HG03064 (cell line): ENCODE data around the gene OSBPL6.
"Not testable (repeated sequence)": the region's sequence is repeated elsewhere in the genome, so short reads cannot be mapped to it uniquely, and the experiment has no call there.

Experiments
- ATAC-seq: cut with Tn5 transposase; IDR thresholded peaks from one replicate; pipeline ENCODE4 v1.9.1; 2021; ENCODE audit warnings: low read depth; ENCODE audit not compliant: unreplicated experiment

OSBPL6 gene

GRCh38 chr2:178331474-178332432, 137.4 kb downstream of the OSBPL6 start:
- no peak for ATAC-seq

DNA sequence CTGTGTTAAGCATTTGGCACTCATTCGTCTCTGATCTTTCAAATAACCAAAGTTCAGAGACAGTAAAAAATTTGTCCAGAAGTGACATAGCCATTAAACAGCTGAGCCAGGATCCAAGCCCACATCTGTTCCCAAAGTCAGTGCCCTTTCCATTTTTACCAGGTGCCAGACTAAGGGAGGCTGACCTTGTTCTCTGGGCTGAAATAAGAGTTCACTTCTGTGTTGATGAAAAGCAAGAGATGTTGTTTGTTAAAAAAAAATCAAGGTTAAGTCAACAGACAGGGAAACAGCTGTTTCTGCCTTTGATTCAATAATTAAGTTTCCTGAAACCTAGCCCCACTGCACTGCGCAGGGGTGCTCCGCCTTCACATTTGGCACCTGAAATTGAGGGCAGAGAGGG, 139.5 kb downstream of the OSBPL6 start:
- ATAC-seq, result no peak

- no peak for ATAC-seq
Observed at GRCh38 chr2:178335230-178335629, 140.9 kb downstream of the OSBPL6 start.

- ATAC-seq, result no peak
Observed at GRCh38 chr2:178344121-178344520, 149.8 kb downstream of the OSBPL6 start.

DNA sequence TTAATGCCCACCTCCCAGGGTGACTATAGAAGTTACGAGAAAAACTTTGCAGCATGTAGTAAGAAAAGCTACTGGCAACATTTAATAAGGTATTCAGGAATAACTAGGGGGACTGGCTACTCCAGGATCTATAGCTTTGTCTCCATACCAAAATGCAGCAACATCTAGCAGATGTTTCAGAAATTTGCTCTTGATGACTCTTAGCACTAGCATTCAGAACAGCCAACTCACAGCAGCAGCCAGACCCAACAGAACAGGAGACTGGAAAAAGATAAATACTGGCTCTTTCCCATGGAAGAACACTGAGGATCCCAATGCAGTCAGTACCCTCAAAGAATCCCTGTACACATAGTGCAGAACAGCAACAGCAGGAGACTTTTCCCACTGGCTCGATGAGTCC, 151.6 kb downstream of the OSBPL6 start:
- ATAC-seq, result no peak

DNA sequence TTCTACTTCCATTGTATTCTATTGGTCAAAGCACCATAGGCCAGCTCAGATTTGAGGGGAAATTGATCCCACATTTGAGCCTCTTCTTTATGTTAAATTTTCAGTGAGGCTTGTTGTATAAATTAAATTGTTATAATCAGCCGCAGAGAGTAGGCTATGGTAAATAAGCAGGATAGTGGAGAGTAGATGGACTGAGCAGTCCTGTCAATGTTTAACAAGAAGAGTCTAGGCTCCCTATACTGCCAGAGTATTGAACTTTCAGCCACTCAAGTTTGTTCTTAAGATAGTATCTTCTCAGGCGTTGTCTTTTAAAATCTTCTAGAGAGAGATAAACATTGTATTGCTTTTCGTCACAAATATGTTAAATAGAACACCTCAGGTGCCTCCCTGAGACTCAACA, 155.7 kb downstream of the OSBPL6 start:
- no peak for ATAC-seq

- ATAC-seq, result not testable (repeated sequence)
Observed at GRCh38 chr2:178357704-178358103, 163.4 kb downstream of the OSBPL6 start.

GRCh38 chr2:178359192-178359912, 165.0 kb downstream of the OSBPL6 start:
- no peak for ATAC-seq

GRCh38 chr2:178361588-178361987, 167.3 kb downstream of the OSBPL6 start:
- ATAC-seq, result no peak

DNA sequence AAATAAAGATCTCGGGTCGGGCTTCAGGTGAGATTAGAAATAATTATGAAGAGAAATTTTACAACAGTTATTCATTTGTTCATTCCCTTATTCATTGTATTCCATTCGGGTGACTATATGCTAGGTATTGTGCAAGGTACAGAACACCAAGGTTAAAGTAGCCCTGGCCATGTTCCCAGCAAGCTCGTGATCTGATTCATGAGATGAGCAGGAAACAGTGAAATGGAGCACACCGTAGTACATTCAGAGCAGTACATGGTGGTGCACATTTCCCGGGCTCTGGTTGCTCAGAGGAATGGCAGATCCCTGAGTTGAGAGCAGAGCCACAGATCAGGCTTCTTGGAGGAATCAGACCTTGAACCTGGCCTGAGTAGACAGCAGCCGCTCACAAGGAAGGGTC, 168.9 kb downstream of the OSBPL6 start:
- no peak for ATAC-seq

DNA sequence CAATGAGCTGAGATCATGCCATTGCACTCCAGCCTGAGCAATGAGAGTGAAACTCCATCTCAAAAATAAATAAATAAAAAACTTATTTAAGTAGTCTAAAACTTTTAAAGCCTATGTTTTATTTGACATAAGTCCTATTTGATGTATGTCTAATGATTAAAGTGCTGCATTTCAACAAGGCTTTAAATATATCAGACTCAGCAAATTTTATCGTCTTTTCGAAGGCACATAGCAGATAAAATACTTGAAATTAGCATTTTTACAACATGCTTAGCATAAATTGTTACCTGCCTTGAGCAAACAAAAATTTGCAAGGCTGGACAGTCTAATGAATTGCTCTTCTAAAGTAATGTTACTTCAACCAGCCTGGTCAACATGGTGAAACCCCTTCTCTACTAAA, 170.8 kb downstream of the OSBPL6 start:
- no peak for ATAC-seq

DNA sequence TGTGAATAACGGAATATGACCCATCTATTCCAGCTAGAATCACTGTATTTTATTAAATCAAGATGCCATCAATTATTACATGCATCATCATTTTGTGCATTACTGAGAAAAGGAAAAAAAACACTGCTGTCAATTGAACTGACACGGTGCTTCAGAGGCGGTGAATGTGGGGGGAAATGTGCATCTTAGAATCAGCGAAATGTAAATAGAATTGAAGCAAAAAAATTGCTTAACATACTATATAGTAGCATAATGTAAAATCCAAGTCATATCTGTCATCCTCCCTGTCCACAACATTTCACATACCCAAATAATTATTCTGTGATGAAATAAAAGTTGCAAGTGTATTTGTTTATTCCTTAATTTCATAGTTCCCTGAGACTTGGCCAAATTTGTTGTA, 172.1 kb downstream of the OSBPL6 start:
- no peak for ATAC-seq

- no peak for ATAC-seq
Observed at GRCh38 chr2:178367344-178367743, 173.0 kb downstream of the OSBPL6 start.

DNA sequence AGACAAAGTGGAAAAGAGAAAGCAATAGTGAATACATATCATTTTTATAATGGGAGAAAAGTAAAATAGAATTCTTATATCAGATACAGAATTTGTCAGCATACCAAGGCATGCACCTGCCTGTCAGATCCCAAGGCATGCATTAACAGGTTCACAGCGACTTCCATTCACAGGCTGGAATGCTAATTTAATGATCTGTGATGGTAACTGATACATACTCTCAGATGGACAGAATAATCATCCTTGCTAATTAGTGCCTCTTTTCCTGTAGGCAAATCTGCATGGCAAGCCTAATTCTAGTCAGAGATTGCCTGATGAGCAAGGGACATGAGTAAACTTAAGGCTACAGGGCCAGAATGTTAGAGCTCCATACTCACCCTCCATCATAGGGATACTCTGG, 180.6 kb downstream of the OSBPL6 start:
- no peak for ATAC-seq

GRCh38 chr2:178377046-178377445, 182.7 kb downstream of the OSBPL6 start:
- ATAC-seq, result no peak

- no peak for ATAC-seq
Observed at GRCh38 chr2:178379162-178380004, 185.1 kb downstream of the OSBPL6 start.

DNA sequence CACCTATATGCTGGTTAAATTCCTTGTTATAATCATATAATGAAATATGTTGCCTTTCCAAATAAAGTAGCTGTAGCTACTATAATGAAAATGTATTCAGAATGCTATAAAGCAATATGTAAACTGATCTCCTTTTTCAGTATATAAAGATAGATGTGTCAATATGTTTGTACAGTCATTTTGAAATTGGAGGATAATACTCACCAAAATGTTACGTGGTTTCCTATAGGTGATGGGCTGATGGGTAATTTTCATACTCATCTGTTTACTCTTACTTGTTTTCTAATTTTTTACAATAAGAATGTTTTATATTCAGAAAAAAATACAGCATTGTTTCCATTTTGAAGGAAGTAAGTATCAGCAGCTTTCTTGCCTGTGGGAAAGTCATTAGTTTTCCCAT, 186.5 kb downstream of the OSBPL6 start:
- ATAC-seq, result no peak

DNA sequence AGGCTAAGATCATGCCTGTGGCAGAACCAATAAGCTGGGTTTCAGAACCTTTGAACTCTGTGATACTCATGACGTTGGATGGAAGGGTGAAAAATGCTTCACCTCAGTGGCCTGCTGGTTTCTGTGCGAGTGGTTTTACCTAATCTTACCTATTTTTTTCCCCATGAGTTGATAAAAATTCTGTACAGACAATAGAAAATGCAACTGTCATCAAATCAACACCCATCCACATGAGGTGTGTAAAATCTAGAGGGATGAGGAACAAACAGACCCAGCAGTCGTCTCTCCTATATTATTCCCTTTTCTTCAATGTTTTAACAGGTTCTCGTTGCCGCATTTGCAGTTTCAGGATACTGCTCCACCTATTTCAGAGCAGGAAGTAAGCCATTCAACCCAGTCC, 189.4 kb downstream of the OSBPL6 start:
- ATAC-seq, result no peak

GRCh38 chr2:178385595-178386148, 191.4 kb downstream of the OSBPL6 start:
- ATAC-seq, result no peak

DNA sequence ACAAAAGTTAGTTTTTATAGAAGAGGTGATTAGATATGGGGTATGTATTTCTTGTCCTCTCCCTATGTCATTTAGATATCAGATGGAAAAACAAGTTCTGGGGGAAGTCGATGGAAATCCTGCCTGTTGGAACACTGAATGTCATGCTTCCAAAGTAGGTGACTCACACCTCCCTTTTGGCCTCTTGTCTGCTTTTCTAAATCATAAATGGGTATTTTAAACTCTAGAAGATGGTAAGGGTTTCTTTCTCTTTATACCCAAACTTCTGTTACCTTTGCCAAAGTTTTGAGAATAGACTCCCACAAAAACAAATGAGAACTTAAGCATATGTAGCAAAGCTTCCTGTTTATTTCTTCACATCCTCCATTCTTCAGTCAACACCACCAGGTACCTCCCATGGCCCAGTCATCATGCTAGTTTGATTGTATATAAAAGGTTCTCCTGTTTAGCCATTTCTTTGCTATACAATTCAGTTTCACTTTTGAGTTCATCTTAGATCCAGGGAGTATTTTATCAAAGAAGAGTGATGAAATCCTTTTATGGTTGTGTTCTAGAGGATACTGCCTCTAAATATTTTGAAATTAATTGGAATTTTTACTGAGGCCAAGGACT, 192.8 kb downstream of the OSBPL6 start:
- ATAC-seq, result no peak
